ENCODE measurements around the gene SSC5D. TPM values are rescaled to one million over a fixed set of nuclear protein-coding genes. Genes with fewer than 3 reads are reported as not detected.

The SSC5D gene
- polyA plus RNA-seq, 1 donor (not counting 4 experiments of a cell fraction or from before 2014, with no cell fraction given): not detected

- TF ChIP-seq EZH2 (IDR thresholded peaks at IDR 0.05; ENCODE audit: low read length) (no peak), CTCF (optimal IDR thresholded peaks at IDR 0.05 in 1 of 3, IDR thresholded peaks at IDR 0.05 in 1 of 3, conservative IDR thresholded peaks at IDR 0.05 in 1 of 3; ENCODE audit: extremely low read depth in 1 of 3, insufficient read depth in 2 of 3, low read length in 3 of 3) (no peak)
- Histone ChIP-seq H3K9me1 (ENCODE audit: control insufficient read depth, extremely low read depth, insufficient read depth, low read length) (no peaks in the 10 kb centered on the region), H4K20me1 (ENCODE audit: control insufficient read depth, extremely low read depth, insufficient read depth, low read length) (no peaks in the 10 kb centered on the region), H2AFZ (ENCODE audit: control insufficient read depth, low read length) (no peak overlapping the region), H3K36me3 (ENCODE audit: control insufficient read depth in 2 of 2, extremely low read depth in 1 of 2, insufficient read depth in 2 of 2, low read length in 2 of 2) (no peaks in the 10 kb centered on the region), H3K4me3 (ENCODE audit: control insufficient read depth in 2 of 3, extremely low read depth in 1 of 3, insufficient read depth in 2 of 3, low read depth in 1 of 3, low read length in 3 of 3) (no peak overlapping the region), H3K9me3 (ENCODE audit: control insufficient read depth, low read depth, low read length) (peaks cover 6% of the 10 kb centered on the region), H3K4me1 (ENCODE audit: control insufficient read depth, extremely low read depth, insufficient read depth, low read length) (no peaks in the 10 kb centered on the region), H3K79me2 (ENCODE audit: control insufficient read depth, insufficient read depth, low read length) (no peaks in the 10 kb centered on the region), H3K27ac (ENCODE audit: control insufficient read depth, insufficient read depth, low read length) (no peak overlapping the region), H3K9ac (ENCODE audit: control insufficient read depth, extremely low read depth, insufficient read depth, low read length) (no peak overlapping the region), H3K27me3 (ENCODE audit: control insufficient read depth, extremely low read depth, insufficient read depth, low read length) (no peaks in the 10 kb centered on the region), H3K4me2 (ENCODE audit: control insufficient read depth, extremely low read depth, insufficient read depth, low read depth, low read length) (no peak overlapping the region)
- FAIRE-seq (no peak), DNase-seq (ENCODE audit: low read depth, low spot score) (no peak)
- dilution Hi-C loops (cut with MboI; ENCODE audit: extremely low pct_ligation_motif_present, low sequenced_read_pairs): no loop called here
These were observed 40.0 kb downstream of the SSC5D start for GRCh38 chr19:55528030-55528803.

- H2AFZ ChIP-seq (ENCODE audit: control insufficient read depth, low read length): no peak overlapping the region
- H3K27ac ChIP-seq (ENCODE audit: control insufficient read depth, insufficient read depth, low read length): no peak overlapping the region
- no peak for DNase-seq (ENCODE audit: low read depth, low spot score)
- H3K4me3 ChIP-seq (ENCODE audit: control insufficient read depth in 2 of 3, extremely low read depth in 1 of 3, insufficient read depth in 2 of 3, low read depth in 1 of 3, low read length in 3 of 3): no peak overlapping the region
- TF ChIP-seq CTCF (optimal IDR thresholded peaks at IDR 0.05 in 1 of 3, IDR thresholded peaks at IDR 0.05 in 1 of 3, conservative IDR thresholded peaks at IDR 0.05 in 1 of 3; ENCODE audit: extremely low read depth in 1 of 3, insufficient read depth in 2 of 3, low read length in 3 of 3): no peak
- TF ChIP-seq EZH2 (IDR thresholded peaks at IDR 0.05; ENCODE audit: low read length): no peak
- no peaks in the 10 kb centered on the region for H4K20me1 ChIP-seq (ENCODE audit: control insufficient read depth, extremely low read depth, insufficient read depth, low read length)
- peaks cover 6% of the 10 kb centered on the region for H3K9me3 ChIP-seq (ENCODE audit: control insufficient read depth, low read depth, low read length)
- H3K4me1 ChIP-seq (ENCODE audit: control insufficient read depth, extremely low read depth, insufficient read depth, low read length): no peaks in the 10 kb centered on the region
- no peaks in the 10 kb centered on the region for H3K27me3 ChIP-seq (ENCODE audit: control insufficient read depth, extremely low read depth, insufficient read depth, low read length)
- no peak overlapping the region for H3K4me2 ChIP-seq (ENCODE audit: control insufficient read depth, extremely low read depth, insufficient read depth, low read depth, low read length)
- FAIRE-seq: no peak
- H3K9ac ChIP-seq (ENCODE audit: control insufficient read depth, extremely low read depth, insufficient read depth, low read length): no peak overlapping the region
- H3K79me2 ChIP-seq (ENCODE audit: control insufficient read depth, insufficient read depth, low read length): no peaks in the 10 kb centered on the region
- H3K9me1 ChIP-seq (ENCODE audit: control insufficient read depth, extremely low read depth, insufficient read depth, low read length): no peaks in the 10 kb centered on the region
- no peaks in the 10 kb centered on the region for H3K36me3 ChIP-seq (ENCODE audit: control insufficient read depth in 2 of 2, extremely low read depth in 1 of 2, insufficient read depth in 2 of 2, low read length in 2 of 2)
- dilution Hi-C loops (cut with MboI; ENCODE audit: extremely low pct_ligation_motif_present, low sequenced_read_pairs): no loop called here
These were observed 41.5 kb downstream of the SSC5D start for GRCh38 chr19:55529636-55530234.

All from keratinocyte (primary cell).